Ovary (tissue), 3 donors: ENCODE results near the gene NABP1.

Experiments used
- EP300 ChIP-seq: sonication (generic); formaldehyde crosslinking; IDR thresholded peaks from one replicate; pipeline ENCODE4 v1.6.1; 2017; ENCODE audit warnings: antibody characterized with exemption
- POLR2A ChIP-seq: fragments of 450-650 bp; IDR thresholded peaks from one replicate; pipeline ENCODE4 v1.6.1; 2017; ENCODE audit warnings: antibody characterized with exemption, mild to moderate bottlenecking, moderate library complexity
- TF ChIP-seq, protein P1 (sequence below), 3 donors: fragments of 450-650 bp in 2 of 3; fragments of 200-600 bp in 1 of 3; IDR thresholded peaks; one replicate each; pipeline versions ENCODE4 v1.5.1 to v1.8.0; 2016 to 2022; ENCODE audit warnings: antibody characterized with exemption in 3 of 3, mild to moderate bottlenecking in 1 of 3
- donor health status: DM: no; HTN: no; CAD: no.

DNA sequence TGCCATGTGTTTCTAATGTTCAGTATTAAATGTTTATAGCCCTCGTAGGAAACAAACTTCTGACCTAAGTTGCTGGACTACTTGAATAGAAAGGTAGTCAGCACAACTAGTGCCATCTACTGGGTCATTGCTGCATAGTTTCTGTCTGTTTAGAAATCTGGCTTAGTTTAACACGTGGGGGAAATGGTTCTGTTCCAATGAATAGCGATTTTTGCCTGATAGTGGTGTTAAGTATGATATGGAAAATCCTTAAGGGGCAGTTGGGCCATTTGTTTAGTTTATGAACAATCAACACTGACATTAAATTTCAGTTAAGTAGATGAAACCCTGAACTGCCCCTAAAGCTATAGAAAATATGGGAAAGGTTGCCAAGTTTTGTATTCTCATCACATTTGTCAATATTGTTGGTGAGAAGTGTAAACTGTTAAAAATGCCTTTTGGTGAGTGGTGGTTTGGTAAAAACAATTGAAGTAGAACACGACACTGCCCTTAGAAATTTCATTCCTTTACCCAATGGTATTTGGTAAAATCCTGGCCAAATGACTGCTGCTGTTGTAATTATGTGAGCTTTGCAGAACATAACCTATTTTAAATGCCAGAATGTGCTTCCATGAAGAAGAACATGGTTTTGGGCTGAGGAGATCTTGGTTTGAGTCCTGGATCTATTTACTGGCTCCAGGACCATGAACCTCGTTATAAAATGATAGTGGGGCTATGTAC, 13.2 kb downstream of the NABP1 start:
- TF ChIP-seq, protein P1, sequence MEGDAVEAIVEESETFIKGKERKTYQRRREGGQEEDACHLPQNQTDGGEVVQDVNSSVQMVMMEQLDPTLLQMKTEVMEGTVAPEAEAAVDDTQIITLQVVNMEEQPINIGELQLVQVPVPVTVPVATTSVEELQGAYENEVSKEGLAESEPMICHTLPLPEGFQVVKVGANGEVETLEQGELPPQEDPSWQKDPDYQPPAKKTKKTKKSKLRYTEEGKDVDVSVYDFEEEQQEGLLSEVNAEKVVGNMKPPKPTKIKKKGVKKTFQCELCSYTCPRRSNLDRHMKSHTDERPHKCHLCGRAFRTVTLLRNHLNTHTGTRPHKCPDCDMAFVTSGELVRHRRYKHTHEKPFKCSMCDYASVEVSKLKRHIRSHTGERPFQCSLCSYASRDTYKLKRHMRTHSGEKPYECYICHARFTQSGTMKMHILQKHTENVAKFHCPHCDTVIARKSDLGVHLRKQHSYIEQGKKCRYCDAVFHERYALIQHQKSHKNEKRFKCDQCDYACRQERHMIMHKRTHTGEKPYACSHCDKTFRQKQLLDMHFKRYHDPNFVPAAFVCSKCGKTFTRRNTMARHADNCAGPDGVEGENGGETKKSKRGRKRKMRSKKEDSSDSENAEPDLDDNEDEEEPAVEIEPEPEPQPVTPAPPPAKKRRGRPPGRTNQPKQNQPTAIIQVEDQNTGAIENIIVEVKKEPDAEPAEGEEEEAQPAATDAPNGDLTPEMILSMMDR (IDR thresholded peaks at IDR 0.05), result peak; percentile 25 to 41 (median 32)
- TF ChIP-seq POLR2A (no peak), EP300 (no peak)
